ENCODE measurements around the gene CYB561A3. TPM values are rescaled to one million over a fixed set of nuclear protein-coding genes. Genes with fewer than 3 reads are reported as not detected.

The CYB561A3 gene
- total RNA-seq, 1 donor from 2014 or later: 41.4 TPM

DNA sequence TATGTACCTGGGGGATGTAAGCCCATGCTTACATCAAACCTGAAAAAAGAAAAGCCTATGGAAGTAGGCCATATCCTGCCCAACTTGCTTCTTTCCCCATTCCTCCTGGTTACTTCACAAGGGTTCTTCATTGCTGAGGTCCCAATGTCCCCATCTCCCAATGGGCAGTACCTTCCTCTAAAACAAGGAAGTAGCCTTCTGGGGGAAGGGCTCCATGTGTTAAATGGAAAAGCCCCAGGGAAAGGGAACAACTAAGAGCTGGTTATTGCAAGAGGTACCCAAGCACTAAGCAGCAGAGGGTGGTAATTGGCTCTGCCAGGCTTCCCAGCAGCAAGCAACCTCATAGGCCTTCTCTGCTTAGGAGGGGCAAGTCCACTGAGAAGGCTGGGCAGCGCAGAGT, 42.0 kb upstream of the CYB561A3 start:
- Mint-ChIP-seq H3K27ac (ENCODE audit: unreplicated experiment) (peak overlapping the region; percentile 92), H3K36me3 (ENCODE audit: low read depth) (peaks cover 23% of the 10 kb centered on the region), H3K4me3 (ENCODE audit: unreplicated experiment) (no peak overlapping the region), H3K4me1 (ENCODE audit: low read depth) (peaks cover 38% of the 10 kb centered on the region), H3K27me3 (ENCODE audit: low read depth) (no peaks in the 10 kb centered on the region), H3K9me3 (ENCODE audit: low read depth) (no peaks in the 10 kb centered on the region)
- no peak for TF ChIP-seq CTCF (IDR thresholded peaks at IDR 0.05)
- DNase-seq (ENCODE audit: low spot score): no peak

- Mint-ChIP-seq H3K36me3 (ENCODE audit: low read depth) (peaks cover 16% of the 10 kb centered on the region), H3K4me3 (ENCODE audit: unreplicated experiment) (no peak overlapping the region), H3K27me3 (ENCODE audit: low read depth) (no peaks in the 10 kb centered on the region), H3K27ac (ENCODE audit: unreplicated experiment) (no peak overlapping the region), H3K9me3 (ENCODE audit: low read depth) (no peaks in the 10 kb centered on the region), H3K4me1 (ENCODE audit: low read depth) (peaks cover 30% of the 10 kb centered on the region)
- TF ChIP-seq CTCF (IDR thresholded peaks at IDR 0.05): no peak
- DNase-seq (ENCODE audit: low spot score): no peak
Observed at GRCh38 chr11:61401573-61401972, 39.9 kb upstream of the CYB561A3 start.

DNA sequence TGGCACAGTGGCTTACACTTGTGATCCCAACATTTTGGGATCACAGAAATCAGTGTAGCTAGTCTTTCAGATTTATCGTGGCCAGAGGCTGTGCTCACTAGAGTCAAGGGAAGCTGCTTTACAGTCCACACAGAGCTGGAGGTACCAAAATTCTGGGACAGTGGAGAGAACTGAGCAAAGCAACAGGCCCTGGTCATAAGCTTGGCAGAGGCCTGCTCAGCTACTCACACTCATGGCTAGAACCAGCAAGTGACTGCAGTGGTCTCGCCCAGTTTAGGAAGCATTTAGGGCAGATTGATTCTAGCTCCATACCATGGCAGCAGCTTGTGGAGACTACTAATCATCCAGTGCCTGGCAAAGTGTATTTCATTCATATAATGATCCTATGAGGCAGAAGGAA, 39.5 kb upstream of the CYB561A3 start:
- no peak overlapping the region for H3K4me3 Mint-ChIP-seq (ENCODE audit: unreplicated experiment)
- no peaks in the 10 kb centered on the region for H3K27me3 Mint-ChIP-seq (ENCODE audit: low read depth)
- no peak for TF ChIP-seq CTCF (IDR thresholded peaks at IDR 0.05)
- DNase-seq (ENCODE audit: low spot score): no peak
- no peaks in the 10 kb centered on the region for H3K9me3 Mint-ChIP-seq (ENCODE audit: low read depth)
- H3K4me1 Mint-ChIP-seq (ENCODE audit: low read depth): peaks cover 27% of the 10 kb centered on the region
- H3K27ac Mint-ChIP-seq (ENCODE audit: unreplicated experiment): no peak overlapping the region
- peaks cover 16% of the 10 kb centered on the region for H3K36me3 Mint-ChIP-seq (ENCODE audit: low read depth)

DNA sequence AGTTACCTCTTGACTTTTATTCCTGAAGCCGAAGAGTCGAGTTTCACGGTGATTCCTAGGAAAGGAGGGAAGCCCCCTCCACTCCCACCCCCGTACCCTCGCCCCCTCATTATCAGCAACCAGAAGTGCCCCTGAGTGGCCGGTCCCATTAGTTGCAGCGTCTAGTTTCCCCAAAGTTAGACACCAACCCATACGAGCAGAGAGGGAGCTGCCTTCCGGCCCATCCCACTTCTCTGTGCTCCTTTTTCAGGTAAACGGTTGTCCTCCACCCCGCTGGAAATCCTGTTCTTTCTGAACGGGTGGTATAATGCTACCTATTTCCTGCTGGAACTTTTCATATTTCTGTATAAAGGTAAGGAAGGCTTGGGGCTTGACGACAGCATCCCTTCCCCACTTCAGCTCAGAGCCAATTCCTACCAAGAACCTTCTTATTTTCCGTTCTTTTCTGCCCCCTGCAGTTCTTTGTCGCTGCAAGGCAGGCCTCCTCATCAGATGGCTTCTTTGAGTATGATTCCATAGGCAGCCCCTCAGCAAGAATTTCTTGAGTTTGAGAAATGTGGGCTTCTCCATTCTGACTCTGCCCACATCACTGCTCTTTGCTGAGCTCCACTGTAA, 31.4 kb upstream of the CYB561A3 start:
- H3K9me3 Mint-ChIP-seq (ENCODE audit: low read depth): peaks cover 9% of the 10 kb centered on the region
- peak; percentile 67 for TF ChIP-seq CTCF (IDR thresholded peaks at IDR 0.05)
- H3K36me3 Mint-ChIP-seq (ENCODE audit: low read depth): peaks cover 11% of the 10 kb centered on the region
- H3K27me3 Mint-ChIP-seq (ENCODE audit: low read depth): no peaks in the 10 kb centered on the region
- H3K4me3 Mint-ChIP-seq (ENCODE audit: unreplicated experiment): peak overlapping the region; percentile 94
- peak overlapping the region; percentile 88 for H3K27ac Mint-ChIP-seq (ENCODE audit: unreplicated experiment)
- peaks cover 18% of the 10 kb centered on the region for H3K4me1 Mint-ChIP-seq (ENCODE audit: low read depth)
- DNase-seq (ENCODE audit: low spot score): no peak

GRCh38 chr11:61390161-61390560, 28.5 kb upstream of the CYB561A3 start:
- Mint-ChIP-seq H3K27me3 (ENCODE audit: low read depth) (no peaks in the 10 kb centered on the region), H3K27ac (ENCODE audit: unreplicated experiment) (no peak overlapping the region), H3K4me1 (ENCODE audit: low read depth) (peaks cover 25% of the 10 kb centered on the region), H3K36me3 (ENCODE audit: low read depth) (peaks cover 3% of the 10 kb centered on the region), H3K4me3 (ENCODE audit: unreplicated experiment) (no peak overlapping the region), H3K9me3 (ENCODE audit: low read depth) (peaks cover 9% of the 10 kb centered on the region)
- no peak for DNase-seq (ENCODE audit: low spot score)
- TF ChIP-seq CTCF (IDR thresholded peaks at IDR 0.05): no peak

Data from chondrocyte (in vitro differentiated cells).